Stimulated activated CD4-positive, alpha-beta T cell treated with anti-CD3 and anti-CD28 coated beads, Interleukin-1b, Interleukin-23, amount 100 ng/mL, for 48 hours (primary cell): ENCODE results near the gene SORCS2.
"Not testable (repeated sequence)": the region's sequence is repeated elsewhere in the genome, so short reads cannot be mapped to it uniquely, and the experiment has no call there.

Experiments used
- DNase-seq: peaks from one replicate; pipeline ENCODE4 v3.0.0-alpha.2; 2020

Gene SORCS2

GRCh38 chr4:7160951-7161440 lies 31.3 kb upstream of the SORCS2 start:
- no peak for DNase-seq

GRCh38 chr4:7161721-7162214 lies 30.6 kb upstream of the SORCS2 start:
- no peak for DNase-seq

DNA sequence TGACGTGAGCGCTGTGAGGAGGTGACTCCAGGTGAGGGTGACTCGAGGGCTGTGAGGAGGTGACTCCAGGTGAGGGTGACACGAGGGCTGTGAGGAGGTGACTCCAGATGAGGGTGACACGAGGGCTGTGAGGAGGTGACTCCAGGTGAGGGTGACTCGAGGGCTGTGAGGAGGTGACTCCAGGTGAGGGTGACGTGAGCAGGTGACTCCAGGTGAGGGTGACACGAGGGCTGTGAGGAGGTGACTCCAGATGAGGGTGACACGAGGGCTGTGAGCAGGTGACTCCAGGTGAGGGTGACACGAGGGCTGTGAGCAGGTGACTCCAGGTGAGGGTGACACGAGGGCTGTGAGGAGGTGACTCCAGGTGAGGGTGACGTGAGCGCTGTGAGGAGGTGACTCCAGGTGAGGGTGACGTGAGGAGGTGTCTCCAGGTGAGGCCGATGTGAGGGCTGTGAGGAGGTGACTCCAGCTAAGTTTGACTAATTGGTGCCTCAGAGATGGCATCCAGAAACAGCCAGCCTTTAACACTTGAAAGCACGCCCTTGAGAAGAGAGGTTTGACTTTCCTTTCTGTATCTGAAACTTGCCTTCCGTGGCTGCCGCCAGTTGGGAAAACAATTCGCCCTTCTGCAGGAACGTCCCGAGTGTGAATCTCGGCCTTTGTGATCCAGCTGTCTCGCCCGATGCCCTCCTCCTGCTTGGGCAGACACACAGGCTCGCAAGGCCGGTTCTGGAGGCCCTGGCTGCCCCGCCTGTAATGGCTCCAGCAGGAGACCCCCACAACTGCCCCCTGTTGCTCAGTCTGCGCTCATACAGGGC lies 27.1 kb upstream of the SORCS2 start:
- DNase-seq = not testable (repeated sequence)

DNA sequence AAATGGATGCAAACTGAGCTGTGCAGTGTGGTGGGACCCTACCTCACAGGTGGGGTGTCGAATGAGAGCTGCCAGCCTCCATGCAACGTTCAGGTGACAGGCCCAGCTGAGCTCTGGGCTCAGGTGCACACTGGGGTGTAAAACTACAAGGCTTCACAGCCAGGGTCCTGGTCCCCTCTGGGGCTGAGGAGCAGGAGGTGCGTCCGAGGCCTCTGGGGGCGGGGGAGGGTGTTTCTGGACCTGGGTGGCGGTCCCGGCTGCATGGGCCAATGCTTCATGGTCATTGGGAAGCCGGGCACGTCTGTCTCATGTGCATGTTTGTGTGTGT lies 26.5 kb upstream of the SORCS2 start:
- DNase-seq = no peak

DNA sequence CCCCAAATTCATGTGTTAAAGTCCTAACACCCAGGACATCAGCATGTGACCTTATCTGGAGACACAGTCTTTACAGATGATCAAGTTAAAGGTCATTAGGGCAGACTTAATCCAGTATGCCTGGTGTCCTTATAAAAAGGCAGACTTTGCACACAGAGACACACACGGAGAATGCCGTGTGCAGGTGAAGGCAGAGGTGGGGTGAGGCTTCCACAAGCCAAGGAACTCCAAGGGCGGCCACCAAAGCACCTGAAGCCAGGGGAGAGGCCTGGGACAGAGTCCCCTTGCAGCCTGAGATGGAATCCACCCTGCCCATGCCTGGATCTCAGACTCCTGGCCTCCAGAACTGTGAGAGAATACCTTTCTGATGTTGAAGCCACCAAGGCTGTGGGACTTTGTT lies 26.1 kb upstream of the SORCS2 start:
- no peak for DNase-seq

DNA sequence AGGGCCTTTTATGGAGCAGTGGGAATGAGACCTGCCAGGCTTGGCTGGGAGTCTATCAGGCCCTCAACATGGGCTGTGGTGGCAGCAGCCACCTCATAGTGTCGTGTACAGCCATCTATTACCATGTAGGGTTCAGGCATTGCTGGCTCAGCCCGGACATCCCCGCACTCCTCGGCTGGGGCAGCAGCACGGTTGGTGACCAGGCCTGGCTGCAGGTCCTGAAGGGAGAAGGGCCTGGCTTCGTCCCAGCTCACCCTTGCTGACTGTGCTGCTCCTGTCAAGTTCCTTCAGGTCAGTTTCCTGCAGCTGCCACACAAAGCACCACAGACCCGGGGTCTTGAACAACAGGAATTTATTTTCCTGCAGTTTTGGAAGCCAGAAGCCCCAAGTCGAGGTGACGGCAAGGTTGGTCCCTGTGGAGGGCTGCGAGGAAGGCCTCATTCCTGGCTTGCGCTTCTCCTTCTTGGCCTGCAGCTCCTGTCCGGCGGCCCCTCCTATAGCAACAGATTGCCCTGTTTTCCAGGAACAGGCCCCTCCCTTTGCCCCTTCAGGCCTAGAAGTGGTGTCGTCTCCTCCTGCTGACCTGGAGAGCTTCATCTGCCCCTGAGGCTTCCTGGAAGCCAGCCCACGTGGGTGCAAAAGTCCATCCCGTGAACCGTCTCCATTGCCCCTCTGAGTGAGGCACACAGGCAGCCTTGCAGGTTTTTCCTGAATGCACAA lies 25.2 kb upstream of the SORCS2 start:
- no peak for DNase-seq

DNA sequence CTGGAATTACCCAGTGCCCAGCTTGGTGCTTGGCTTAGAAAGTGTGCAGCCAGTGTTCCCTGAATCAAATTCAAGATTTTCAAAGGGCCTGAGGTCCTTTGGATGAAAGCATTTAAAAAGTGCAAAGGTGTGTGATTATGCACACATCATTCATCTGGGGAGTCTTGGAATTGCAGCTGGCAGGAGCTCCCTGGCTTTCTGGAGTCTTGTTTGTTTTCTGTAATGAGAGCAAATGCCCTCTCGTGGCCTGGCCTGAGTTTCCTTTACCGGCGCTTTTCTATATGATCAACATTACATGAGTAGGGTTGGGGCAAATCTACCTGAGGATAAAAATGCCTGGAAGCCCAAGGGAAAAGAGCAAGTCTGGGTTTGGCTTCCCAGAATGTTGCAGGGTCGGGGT lies 24.6 kb upstream of the SORCS2 start:
- no peak for DNase-seq

DNA sequence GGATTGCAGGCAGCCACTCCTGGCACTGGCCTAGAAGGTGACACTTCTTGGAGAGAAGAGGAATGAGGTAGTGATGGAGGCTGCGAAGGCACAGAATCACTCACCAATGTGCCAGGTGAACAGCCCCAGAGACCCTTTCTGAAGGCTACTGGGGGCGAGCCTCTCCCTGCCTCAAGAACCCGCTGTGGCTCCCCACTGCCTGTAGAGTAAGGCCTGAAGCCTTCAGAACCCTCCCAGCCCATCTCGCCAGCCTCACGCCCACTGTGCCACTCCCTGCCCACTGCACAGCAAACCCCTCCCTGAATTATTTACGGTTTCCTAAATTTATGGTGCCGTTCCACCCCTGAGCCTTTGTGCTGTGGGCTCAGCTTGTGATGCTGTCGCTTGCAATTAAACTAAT lies 24.2 kb upstream of the SORCS2 start:
- no peak for DNase-seq

- no peak for DNase-seq
Observed at GRCh38 chr4:7169134-7169533, 23.2 kb upstream of the SORCS2 start.

DNA sequence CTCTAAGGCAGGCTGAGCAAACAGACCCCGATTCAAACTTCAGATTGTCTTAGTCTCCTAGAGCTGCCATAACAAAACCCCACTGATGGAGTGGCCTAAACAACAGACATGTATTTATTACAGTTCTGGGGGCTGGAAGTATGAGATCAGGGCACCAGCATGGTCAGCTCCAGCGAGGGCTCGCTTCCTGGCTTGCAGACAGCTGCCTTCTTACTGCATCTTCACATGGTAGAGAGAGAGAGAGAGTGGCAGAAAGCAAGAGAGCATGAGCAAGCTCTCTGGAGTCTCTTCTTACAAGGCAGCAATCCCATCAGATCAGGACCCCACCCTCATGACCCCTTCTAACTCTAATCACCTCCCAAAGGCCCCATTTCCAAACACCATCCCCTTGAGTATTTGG lies 22.3 kb upstream of the SORCS2 start:
- no peak for DNase-seq

DNA sequence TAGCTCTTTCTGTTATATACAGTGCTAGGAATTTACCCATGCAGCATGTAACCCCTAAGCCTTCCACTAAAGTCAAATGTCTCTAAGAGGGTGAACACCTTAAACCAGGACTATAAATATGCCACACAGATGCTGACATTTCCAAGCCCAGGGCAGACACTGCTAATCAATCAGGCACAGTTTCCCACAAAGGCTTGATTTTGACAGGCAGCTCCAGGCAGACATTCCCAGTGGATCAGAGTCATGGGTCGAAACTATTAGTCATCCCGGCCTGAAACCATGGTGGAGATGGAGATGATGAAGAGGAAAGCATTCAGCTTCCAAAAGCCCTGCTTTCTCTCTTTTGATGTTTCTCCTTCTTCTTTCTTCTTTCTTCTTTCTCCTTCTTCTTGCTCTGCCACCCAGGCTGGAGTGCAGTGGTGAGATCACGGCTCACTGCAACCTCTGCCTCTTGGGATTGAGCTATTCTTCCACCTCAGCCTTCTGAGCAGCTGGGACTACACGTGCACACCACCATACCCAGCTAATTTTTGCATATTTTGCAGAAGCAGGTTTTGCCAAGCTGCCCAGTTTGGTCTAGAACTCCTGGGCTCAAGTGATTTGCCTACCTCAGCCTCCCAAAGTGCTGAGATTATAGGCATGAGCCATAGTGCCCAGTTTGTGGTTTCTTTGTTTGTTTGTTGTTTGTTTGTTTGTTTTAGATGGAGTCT lies 21.0 kb upstream of the SORCS2 start:
- DNase-seq = no peak

DNA sequence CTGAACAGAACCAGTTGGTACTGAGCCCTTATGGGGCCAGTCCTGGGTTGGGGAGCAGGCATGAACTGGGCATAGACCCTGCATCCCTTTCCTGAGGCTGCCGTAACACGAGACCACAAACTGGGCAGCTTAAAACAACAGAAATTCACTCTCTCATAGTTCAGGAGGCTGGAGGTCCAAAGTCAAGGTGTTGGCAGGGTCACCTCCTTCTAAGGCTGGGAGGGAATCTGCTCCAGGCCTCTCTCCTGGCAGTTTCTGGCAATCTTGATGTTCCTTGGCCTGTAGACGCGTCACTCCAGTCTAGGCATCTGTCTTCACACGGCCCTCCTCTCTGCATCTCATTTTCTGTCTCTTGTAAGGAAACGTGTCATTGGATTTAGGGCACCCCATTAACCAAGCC lies 19.8 kb upstream of the SORCS2 start:
- DNase-seq = no peak

DNA sequence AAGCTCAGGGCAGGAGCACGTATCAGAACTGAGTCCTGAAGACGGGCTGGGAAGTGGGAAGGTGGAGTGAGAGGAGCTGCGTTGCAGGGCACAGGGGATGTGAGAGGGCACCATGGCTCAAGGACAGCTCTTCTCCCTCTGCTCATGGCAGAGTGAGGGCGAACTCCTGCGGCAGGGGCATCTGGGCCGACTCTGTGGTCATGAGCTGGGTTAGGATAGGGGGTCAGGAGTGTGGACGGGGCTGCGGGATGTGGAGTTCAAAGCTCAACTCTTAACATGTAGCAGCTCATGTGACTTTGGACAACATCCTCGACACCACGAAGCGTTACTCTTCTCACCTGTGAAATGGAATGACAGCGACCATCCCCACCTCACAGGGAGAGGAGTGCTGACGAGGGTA lies 19.4 kb upstream of the SORCS2 start:
- DNase-seq = no peak

GRCh38 chr4:7173841-7174449 lies 18.4 kb upstream of the SORCS2 start:
- DNase-seq = no peak

- no peak for DNase-seq
Observed at GRCh38 chr4:7179158-7179557, 13.2 kb upstream of the SORCS2 start.

DNA sequence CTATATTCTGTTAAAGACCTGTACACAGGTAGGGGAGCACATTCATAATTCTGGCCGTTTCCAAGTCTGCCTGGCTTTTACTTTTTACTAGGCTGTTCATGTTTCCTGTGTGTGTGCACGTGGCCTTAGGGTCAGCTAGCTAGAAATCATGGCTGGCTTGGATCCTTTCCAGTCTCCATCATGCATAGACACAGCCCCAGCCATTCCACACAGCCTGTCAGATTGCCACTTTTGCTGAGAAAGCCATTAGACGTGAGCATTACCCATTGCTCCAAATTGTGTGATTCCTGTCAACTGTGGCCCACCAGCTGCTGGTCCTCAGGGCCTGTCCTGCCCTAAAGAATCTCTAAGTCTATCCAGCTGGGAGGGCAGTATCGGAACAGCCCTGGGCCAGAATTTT lies 11.4 kb upstream of the SORCS2 start:
- no peak for DNase-seq

GRCh38 chr4:7182616-7183015 lies 9.7 kb upstream of the SORCS2 start:
- no peak for DNase-seq

DNA sequence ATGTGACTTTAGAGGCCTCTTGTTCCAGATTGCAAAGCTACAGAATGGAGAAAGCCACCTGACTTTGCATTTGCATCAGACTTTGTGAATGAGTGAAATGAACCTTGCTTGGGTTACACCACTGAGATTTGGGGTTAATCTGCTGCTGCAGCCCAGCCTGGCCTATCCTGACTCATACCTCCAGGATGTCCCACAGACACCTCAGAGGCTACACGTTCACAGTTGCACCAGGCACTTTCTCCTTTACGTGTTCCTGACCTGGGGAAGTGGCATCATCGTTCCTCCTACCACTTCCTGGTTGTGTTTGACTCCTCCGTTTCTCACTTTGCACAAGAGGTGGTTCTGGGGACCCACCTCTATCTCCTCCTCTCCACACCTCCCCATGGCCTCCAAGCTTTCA lies 9.2 kb upstream of the SORCS2 start:
- DNase-seq = peak; percentile 70

DNA sequence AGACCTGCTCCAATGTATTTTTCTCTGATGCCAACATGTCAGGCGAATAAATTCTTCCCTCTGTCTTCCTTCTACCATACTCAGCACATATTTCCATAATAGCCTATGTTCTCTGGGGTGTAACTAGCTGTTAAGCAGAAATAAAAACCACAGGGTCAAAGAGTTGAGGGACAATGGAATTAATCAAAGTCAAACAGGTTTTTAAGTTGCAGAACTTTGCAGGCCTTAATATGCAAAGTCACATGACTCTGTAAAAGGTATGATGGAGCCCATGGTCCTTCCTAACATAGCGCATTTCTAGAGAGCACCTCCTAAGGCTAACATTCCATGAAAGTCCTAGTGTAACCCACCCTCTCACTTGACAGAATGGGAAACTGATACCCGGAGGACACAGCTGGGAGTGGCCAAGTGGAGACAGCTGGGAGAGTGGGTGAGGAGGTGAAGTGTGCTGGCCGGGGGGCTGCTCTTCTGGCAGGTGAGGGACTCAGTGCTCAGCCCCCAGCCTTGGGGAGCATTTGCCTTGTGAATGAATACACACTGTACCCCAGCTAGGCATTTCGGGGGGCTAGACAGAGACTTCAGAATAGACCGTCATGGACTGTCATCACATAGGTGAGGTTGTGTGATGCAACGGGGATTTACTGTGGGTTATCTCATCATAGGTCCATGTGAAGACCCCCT lies 8.4 kb upstream of the SORCS2 start:
- no peak for DNase-seq

- no peak for DNase-seq
Observed at GRCh38 chr4:7185487-7186030, 6.8 kb upstream of the SORCS2 start.

DNA sequence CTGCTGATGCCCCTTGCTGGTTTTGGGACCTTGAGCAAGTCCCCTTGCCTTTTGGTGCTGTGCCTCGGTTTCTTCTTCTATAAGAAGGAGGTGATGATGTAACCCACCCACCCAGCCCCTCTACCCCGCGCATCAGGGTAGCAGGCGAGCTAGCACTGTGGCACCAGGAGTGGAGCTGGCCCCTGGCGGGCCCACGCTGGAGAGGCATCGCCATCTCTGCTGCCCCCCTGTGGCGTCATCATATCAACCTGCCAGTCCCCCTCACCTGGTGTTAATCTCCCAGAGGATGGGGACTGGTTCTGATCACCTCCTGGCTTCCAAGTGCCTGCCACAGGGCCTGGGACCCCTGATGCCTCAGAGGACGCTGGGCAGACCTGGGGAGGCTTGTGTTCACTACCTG lies 6.3 kb upstream of the SORCS2 start:
- DNase-seq = peak; percentile 12

DNA sequence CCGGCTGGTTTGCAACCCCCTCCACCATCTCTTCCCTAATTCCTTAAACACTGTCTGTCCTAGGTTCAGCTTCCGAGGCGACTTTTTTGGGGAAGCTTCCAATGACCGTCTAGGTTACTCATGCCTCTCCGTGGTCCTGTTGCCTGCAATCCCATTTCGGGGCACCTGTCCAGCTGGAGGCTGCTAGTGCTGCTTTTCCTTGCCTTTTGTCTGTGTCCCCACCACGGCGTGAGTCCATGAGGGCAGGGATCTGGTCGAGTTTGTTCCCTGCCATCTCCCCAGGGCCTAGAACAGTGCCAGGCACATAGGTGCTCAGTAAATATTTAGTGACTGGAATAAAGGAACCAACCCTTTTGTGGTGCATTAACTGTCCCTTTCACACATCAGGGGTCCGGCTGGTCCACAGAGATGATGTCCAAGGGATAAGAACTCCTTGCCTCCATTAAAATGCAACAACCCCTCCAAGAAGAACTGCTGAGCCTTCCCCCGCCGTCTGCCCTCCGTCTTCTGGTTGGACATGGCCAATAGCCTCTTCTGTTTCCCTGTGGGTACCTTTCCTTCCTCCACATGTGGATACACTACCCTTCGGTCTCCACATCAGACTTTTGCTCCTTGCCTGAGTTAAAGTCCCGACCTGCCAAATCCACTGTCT lies 5.7 kb upstream of the SORCS2 start:
- DNase-seq = no peak
